Measurements from ENCODE around the gene RIPOR2.

The RIPOR2 gene, protein sequence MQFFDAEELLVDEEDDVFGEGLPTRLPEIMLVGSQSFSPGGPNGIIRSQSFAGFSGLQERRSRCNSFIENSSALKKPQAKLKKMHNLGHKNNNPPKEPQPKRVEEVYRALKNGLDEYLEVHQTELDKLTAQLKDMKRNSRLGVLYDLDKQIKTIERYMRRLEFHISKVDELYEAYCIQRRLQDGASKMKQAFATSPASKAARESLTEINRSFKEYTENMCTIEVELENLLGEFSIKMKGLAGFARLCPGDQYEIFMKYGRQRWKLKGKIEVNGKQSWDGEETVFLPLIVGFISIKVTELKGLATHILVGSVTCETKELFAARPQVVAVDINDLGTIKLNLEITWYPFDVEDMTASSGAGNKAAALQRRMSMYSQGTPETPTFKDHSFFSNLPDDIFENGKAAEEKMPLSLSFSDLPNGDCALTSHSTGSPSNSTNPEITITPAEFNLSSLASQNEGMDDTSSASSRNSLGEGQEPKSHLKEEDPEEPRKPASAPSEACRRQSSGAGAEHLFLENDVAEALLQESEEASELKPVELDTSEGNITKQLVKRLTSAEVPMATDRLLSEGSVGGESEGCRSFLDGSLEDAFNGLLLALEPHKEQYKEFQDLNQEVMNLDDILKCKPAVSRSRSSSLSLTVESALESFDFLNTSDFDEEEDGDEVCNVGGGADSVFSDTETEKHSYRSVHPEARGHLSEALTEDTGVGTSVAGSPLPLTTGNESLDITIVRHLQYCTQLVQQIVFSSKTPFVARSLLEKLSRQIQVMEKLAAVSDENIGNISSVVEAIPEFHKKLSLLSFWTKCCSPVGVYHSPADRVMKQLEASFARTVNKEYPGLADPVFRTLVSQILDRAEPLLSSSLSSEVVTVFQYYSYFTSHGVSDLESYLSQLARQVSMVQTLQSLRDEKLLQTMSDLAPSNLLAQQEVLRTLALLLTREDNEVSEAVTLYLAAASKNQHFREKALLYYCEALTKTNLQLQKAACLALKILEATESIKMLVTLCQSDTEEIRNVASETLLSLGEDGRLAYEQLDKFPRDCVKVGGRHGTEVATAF

DNA sequence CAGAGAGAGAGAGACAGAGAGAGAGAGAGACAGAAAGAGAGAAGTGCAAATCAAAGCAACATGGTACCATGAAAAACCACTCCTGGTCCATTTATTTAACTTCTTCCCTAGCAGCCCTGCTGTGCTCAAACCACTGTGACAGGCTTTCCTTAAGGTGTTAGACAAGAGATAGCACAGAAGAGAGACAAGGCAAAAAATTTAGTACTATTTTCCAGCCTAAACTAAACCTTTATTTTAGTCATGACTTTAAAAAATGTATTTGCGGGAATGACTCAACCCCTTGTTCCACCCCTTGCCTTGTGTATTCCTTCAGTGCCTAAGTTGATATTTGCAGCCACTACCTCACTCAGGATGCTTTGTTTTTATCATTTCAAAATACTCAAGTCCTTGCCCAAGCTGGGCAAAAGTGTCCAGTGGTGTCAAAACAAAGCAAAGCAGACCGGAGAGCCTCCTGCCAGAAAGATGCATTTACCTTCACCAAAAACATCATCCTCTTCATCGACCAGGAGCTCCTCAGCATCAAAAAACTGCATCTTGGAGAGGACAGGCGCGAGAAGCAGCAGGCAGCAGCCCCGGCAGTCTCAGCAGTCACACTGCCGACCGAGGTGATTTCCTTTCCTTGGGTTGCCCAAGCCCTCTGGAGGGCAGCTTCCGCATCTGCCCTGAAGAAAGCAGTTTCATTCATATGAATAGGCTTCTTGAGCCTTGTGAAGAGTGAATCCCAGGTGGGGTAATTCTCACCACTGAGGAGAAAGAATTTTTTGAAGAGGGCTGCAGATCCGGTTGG lies at the start of gene RIPOR2:
TSS of gene RIPOR2 (minus strand) at position 595 of the 787 bp plus-strand sequence. CDS start at position 533, 62 bp downstream.
- peak; percentile 28 for DNase-seq

DNA sequence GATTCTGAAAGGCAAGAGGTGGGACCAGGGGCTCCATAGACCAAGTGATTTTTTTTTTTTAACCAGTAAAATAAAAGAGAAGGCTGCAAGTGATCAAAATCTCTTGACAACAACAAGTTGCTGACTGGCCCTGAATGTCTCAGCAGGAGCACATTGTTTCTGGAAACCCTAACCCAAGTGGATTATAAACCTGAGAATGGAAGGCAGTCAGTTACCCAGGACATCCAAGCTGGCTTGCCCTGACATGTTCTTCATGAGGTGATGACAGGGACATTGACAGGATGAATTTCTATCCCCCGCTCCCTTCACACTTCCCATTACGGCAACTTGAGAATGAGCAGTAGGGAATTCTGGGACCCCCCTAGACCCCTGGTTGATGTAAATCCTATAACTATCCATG lies 49.6 kb upstream of the RIPOR2 start:
- no peak for DNase-seq

DNA sequence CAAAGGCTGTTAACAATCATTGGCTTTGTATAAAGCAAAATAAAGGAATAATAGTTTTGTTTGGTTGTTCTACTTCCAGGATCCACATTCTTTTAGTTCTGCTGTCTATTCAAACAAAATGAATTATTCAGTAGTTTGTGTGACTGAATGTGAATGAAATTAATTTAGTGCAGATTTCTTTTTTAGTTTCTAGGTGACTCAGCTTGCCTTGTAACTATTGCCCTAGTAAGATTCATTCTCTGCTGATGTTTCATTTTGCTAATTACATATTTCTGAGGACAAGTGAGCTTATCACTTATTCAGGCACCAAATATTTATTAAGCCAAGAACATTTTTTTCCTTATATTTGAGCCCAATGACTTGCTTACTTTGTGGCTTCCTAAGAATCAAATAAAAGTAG lies 46.5 kb upstream of the RIPOR2 start:
- DNase-seq, result no peak

DNA sequence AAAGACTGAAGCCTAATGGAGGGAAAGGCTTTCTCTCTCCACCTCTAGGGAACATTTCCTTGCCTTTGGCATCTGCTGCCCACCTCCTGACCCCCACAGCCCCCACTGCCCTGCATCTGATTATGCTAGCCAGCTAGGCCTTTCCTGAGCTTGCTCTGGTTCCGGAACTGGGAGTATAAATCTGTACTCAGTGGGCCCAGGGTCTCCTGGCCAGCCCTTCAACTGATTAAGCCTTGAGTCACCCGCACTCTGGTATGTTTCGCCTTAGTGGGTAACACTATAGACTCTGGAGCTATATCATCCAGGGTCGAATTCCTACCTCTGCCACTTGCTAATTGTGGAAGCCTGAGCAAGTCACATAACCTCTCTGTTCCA lies 45.6 kb upstream of the RIPOR2 start:
- DNase-seq, result no peak

DNA sequence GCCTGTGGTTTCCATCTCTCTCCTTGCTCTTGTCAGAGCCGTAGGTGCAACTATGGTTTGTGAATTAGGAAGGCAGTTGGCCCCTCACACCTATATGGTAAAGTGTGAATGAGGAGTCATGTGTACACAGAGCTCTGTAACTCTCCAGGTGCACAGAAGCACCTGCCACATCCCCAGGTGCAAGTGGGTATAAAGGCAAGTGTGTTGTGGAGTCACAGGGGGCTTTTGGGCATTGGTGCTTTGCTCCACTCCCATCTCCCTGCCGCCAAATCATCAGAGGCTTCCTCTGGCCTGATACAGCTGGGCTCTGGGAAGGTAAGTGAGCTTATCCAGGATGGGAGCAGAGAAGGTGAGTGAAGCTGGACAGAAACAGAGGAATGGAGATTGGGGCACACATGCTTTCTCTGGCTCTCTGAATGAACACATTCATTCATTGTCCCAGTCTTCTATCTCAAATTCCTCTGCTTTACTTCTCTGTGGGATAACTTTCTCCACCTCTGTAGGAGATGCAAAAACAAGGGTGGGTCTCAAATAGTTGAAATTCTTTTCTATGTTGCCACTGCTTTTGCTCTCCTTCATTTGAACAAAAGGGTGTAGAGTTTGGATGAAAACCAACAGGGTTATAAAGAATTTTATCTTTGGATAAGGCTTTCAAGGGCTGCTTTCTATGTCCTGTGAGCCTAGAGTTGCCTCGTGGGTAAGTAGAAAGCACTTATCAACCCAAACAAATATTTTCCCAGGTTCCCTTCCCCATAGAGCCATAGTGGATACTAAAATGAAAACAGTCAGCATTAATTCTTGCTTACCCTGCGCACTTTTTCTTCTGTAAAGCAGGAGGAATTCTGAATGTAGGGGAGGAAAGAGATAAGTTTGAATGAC lies 45.0 kb upstream of the RIPOR2 start:
- no peak for DNase-seq

DNA sequence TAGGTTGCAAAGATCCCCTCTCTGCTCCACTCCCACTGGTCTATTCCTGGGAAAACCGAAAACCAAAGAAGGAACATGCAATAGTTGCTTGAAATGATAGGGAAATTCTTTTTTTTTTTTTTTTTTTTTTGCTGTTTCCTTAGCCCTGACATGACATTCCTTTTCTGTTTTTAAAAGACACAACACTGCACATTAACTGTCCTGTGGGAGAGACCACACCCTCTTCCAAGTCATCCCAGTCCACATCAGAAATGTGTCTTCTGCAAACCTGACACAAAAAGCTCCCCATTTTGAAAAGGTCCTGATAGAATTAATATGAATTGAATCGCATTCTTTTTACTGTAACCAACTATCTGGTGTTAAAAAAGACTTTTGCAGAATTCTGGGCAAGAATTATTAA lies 43.4 kb upstream of the RIPOR2 start:
- DNase-seq, result no peak

DNA sequence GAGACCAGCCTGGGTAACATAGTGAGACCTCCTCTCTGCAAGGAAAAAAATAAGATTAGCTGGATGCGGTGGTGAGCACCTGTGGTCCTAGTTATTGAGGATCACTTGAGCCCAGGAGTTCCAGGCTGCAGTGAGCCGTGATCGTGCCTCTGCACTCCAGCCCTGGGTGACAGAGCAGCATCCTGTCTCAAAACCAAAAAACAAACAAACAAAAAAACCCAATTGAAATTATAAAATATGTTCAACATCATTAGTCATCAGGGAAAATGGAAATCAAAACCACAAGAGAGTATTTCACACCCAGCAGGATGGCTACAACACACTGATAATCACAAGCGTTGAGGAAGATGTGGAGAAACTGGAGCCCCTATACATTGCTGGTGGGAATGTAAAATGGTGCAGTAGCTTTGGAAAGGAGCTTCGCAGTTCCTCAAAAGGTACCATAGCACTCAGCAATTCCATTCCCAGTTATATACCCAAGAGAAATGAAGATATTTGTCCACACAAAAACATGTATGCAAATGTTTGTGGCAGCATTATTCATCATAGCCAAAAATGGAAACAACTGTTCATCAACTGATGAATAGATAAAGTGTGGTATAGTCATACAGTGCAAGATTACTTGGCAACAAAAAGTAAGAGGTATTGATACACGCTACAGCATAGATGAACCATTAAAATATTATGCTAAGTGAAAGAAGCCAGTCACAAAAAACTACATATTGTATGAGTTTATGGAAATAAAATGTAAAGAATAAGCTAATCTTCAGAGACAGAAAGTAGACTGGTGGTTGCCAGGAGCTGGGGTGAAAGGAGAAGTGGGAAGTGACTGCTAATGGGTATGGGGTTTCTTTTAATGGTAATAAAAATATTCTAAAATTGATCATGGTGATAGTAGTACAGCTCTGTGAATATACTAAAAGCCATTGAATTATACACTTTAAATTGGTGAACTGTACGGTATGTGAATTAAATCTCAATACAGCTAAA lies 38.7 kb upstream of the RIPOR2 start:
- DNase-seq, result peak; percentile 38

DNA sequence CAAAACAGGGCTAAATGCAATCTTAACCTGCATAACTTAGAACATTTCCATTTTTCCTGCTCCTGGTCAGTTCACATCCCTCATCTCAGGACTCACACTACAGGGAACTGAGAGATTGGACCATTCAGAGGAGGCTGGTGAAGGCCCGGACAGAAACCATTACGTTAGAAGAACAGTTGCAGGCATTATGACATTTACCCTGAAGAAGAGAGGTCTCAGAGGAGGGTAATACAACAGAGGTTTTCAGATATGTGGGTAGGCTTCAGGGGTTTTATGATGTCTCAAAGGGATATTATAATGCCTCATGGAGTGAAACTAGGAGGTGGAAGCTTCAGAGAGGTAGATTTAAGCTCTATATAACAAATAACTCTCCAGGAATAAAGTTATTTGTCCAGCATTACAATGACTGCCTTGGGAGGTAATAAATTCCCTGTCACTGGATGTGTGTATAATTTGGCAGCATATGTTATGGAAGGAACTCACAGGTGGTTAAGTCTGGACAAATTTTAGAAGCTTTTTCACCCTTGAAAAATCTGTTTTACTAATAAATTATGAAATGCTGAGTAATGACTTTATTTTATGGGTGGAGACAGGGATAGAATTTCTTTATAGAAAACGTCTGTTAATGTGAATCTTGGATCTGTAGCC lies 36.7 kb upstream of the RIPOR2 start:
- no peak for DNase-seq

DNA sequence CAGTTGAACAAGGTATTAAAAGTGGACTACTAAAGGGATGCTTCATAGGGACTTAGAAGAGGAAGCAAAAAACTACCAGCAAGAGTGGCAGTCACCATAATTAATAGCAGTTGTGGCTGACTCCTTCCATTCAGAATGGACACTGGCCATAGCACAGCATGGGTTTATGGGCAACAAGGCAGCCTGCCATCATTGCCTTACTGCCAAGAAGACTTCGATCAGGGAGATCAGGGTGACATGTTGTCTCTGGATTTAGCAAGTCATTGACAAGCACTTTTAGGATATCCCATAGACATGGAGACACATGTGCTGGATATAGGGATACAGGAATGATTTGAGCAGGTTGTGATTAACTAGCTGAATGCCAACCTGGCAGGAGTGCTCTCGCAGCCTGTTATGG lies 35.3 kb upstream of the RIPOR2 start:
- DNase-seq, result no peak

DNA sequence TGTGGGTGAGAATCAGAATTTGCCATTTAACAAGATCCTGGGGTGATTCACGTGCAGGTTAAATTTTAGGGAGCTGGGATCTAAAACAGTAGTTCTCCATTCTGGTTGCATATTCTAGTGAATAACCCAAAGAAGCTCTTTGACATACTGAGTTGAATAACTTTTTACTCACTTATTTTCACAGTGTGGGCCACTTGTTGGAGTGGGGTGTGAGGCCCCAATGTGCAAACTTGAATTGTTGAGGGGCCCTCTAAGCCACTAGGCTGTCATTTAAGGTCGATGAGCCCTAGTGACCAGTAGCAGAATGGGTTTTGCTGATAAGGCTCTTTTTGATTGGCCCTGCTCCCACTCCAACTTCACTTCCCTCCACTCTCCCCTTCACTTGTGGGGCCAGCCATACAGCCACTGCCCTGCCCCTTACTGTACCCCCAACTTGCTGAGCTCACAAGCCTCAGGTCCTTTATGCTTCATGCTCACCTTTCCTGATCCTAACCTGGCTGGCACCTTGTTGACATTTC lies 33.6 kb upstream of the RIPOR2 start:
- DNase-seq, result no peak

DNA sequence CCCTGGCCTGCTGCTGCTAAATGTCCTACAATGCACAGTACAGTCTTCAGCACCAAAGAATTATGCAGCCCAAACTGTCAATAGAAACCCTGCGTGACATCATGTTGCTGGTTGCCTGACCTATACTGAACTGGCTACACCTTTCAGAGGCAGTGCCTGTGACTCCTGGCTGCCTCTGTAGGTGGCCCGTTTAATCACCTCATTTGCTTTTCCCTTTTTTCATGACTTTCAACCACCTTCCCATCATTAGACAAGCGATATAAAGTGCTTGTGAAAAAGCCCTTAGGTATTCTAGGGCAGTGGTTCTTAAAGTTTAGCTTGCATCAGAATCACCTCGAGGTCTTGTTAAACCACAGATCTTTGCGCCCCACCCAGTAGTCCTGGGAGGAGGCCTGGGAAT lies 33.0 kb upstream of the RIPOR2 start:
- no peak for DNase-seq

DNA sequence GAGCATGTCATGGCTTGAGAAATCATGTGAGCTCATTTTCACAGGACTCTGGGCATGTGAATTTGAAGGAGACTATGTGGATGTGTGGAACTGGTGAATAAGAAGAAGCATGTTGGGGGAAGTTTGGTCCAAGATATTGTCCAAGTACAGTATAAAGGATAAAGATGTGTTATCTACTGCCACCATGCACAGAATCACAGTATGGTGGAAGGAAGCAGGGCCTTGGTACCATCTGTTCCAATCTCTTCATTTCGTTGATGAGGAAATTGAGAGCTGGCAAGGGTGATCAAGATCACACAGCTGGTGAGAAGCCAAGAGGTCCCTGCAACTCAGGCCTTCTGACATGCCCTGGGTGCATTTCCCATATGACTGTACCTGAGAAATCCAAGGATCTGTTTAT lies 31.5 kb upstream of the RIPOR2 start:
- peak; percentile 30 for DNase-seq

DNA sequence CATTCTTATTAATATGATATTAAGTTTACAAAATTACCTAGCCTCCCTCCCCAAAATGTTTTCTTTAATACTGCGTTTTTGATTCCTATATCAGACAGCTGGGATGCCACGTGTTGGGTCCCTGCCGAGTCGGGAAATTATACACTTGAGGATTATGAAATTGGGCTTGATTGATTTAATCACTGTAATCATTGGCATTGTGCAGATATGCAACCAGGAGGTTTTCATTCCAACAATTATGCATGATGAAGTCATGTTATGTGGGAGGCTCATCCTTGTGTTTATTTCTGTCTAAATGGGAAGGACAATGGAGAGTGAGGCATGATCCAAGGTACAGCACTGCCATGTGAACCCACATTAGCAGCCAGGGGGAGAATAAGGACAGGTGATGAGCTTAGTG lies 30.6 kb upstream of the RIPOR2 start:
- no peak for DNase-seq

DNA sequence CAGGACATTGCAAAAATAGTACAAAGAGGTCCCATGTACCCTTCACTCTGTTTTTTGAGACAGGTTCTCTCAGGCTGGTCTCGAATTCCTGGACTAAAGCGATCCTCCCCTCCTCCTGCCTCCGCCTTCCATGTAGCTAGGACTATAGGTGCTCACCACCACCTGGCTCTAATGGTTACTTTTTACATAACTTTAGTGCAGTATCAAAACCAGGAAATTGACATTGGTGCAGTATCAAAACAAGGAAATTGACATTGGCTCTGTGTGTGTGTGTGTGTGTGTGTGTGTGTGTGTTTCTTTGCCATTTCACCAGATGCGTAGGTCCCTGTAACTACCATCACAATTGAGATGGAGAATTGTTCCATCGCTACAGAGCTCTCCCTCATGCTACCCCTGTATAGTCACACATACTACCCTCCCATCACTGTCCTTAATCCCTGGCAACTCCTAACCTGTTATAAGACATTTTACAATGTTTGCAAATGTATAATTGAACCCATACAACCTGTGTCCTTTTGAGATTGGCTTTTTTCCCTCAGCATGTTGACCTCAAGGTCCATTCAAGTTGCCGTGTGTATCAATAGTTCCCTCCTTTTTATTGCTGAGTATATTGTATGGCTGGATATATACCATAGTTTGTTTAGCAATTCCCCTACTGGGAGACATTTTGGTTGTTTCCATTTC lies 28.3 kb upstream of the RIPOR2 start:
- no peak for DNase-seq

DNA sequence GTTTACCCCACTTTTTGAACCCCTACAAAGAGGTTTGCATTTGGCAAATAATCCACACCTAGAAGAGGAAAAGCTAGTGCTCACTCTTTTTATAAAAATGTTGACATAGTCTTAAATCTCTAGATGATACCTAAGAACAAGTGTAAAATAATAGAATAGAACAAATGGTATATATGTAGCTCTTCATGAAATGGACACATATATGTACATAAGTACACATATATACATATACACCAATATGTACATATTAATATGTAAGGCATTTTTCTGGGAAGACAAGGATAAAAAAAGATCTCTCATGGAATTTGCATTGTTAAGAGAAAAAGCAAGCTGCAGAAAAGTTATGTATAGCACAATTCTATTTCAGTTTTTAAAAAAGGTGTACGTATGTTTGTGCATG lies 27.6 kb upstream of the RIPOR2 start:
- no peak for DNase-seq

DNA sequence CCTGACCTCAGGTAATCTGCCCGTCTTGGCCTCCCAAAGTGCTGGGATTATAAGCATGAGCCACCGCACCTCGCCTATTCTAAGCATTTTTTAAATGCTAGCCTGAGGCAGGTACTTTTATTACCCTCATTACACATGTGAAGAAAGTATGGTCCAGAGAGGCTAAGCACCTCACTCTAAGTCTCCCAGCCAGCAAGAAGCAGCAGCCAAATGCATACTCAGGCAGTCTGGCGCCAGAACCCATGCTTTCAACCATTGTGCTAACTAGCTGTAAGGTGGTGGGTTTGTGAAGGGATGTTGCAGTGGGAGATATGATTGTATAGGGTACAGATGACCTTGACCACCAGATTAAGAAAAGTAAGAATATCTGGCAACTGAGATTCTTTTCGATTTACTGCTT lies 26.1 kb upstream of the RIPOR2 start:
- DNase-seq, result no peak

DNA sequence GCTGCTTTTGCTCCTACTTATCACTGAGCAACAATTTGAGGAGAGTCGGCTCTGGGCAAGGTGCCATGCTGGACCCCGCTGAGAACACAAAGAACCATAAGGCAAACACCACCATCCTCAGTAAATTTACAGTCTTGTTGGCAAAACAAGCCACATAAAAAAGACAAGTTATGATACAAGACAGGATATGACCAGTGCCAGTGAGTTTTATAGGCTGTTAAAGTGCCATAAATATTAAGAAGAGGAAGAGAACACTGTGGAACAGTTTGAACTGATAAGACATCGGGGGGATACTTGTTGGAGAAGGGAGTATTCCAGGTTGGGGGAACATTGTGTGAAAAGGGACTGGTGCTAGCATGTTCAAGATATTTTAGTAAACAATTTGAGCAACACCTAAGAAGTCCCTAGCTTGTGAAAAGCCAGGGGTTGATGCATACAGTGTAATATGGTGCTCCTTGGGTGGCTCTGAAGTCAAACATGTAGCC lies 25.3 kb upstream of the RIPOR2 start:
- no peak for DNase-seq

DNA sequence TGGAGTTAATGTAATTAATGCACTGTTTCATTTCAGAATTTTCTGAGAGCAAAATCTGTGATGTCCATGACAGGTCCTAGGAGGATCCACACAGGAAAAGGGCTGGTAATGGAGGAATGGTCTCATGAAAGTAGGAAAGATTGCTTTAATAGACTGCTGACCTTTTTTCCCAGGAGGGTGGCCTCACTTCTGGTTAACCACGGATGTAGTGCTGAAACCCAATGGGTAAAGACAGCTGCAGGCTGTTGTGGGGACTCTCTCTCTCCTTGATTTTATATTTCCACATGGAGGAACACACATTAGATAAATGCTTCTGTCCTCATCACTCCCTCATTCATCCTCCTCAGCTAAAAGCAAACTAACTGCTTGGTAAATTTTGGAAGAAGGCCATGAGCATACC lies 23.6 kb upstream of the RIPOR2 start:
- DNase-seq, result no peak

DNA sequence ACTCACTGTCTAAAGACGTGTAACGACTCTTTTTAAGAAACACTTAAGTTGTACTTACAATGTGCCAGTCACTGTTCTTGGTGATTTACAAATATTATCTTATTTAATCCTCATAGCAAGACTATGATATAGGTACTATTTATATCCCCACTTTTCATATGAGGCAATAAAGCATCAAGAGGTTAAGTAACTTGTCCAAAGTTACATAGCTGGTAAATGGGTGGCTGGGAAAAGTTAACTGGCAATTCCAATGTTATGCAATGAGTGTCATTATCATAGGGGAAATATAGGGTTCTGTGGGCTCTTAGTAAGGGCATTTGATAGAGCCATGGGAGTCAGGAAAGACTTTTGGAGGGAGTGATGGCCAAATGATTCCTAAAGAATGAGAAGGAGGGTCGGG lies 21.4 kb upstream of the RIPOR2 start:
- no peak for DNase-seq

All from hematopoietic multipotent progenitor cell treated with erythropoietin and hydrocortisone succinate and interleukin-3 and kit ligand, for 8 days (in vitro differentiated cells).